Esophagus muscularis mucosa (tissue), 3 donors: ENCODE measurements around the gene UBE2D4.

ENCODE experiments used
- POLR2A ChIP-seq: fragments of 450-650 bp; IDR thresholded peaks from one replicate; pipeline ENCODE4 v1.6.1; 2017; ENCODE audit warnings: antibody characterized with exemption, moderate library complexity, mild to moderate bottlenecking, low read depth
- POLR2AphosphoS5 ChIP-seq, 2 donors: sonication (generic); formaldehyde crosslinking; IDR thresholded peaks; one replicate each; pipeline ENCODE4 v1.6.1; 2017; ENCODE audit warnings: antibody characterized with exemption in 2 of 2
- TF ChIP-seq, protein P1 (sequence below), 3 experiments: fragments of 200-600 bp in 2 of 3; fragments of 450-650 bp in 1 of 3; sonication (generic) in 2 of 3; IDR thresholded peaks; one replicate each; pipeline ENCODE4 v1.5.1; 2017 to 2019; ENCODE audit warnings: antibody characterized with exemption in 3 of 3, mild to moderate bottlenecking in 2 of 3, moderate library complexity in 1 of 3

DNA sequence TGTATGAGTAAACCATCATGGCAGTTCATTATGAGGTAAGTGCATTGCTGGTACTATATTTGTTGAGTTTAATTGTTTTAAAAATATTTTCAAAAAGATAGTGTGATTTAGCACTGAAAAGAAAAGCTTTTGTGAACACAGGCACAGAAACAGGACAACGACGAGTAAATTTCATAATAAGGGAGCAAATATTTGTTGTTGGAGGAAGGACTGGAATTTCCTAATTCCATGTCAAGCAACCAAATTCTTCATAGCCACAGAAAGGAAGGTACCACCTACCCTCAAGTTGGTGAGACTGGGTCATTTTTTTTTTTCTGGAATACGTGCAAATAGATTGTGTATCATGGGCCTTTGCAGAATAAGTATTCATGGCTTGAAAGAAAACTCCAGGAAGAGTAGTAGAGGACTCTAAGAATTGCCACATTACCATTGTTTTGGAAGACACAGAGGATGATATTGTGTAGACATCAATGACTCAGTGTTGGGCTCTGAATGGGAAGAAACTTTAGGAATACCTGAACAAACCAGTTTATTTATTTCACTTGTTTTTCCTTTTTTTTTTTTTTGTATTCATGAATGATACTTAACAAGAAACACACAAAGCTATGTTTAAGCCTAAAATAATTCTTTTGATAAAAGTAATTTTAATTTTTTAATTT is 7.8 kb downstream of the UBE2D4 start:
- TF ChIP-seq, protein P1, sequence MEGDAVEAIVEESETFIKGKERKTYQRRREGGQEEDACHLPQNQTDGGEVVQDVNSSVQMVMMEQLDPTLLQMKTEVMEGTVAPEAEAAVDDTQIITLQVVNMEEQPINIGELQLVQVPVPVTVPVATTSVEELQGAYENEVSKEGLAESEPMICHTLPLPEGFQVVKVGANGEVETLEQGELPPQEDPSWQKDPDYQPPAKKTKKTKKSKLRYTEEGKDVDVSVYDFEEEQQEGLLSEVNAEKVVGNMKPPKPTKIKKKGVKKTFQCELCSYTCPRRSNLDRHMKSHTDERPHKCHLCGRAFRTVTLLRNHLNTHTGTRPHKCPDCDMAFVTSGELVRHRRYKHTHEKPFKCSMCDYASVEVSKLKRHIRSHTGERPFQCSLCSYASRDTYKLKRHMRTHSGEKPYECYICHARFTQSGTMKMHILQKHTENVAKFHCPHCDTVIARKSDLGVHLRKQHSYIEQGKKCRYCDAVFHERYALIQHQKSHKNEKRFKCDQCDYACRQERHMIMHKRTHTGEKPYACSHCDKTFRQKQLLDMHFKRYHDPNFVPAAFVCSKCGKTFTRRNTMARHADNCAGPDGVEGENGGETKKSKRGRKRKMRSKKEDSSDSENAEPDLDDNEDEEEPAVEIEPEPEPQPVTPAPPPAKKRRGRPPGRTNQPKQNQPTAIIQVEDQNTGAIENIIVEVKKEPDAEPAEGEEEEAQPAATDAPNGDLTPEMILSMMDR (IDR thresholded peaks at IDR 0.05) = no peak
- TF ChIP-seq POLR2AphosphoS5 (IDR thresholded peaks at IDR 0.05) = no peak
- TF ChIP-seq POLR2A = no peak
